ENCODE measurements around the gene ADK. TPM values are rescaled to one million over a fixed set of nuclear protein-coding genes. Genes with fewer than 3 reads are reported as not detected.

Gene ADK
- total and polyA plus RNA-seq, 2 experiments from 2014 or later, result 39.9 to 53.0 TPM

DNA sequence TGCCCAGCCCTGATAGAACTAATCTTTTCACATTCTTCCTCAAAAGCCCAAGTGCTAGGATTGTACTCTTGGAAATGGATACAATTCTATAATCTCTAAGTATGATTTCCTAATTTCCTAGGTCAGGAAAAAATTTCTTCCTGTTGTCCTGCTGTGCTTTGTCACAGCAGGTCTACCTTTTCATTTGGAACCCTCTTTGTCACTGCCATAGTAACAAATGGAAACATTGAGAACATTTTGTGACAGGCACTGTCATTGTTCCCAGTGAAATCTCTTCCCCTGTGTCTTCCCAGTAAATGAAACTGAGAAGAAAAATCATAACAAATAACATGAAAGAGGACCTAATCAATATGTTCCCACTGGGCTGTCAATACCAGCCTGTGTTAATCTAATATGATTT, 524.5 kb downstream of the ADK start:
- H3K4me2 ChIP-seq, result no peak overlapping the region
- no peaks in the 10 kb centered on the region for H3F3A ChIP-seq (replicated peaks; ENCODE audit: low read depth)
- Mint-ChIP-seq H3K4me3 (no peak overlapping the region), H3K4me1 (no peaks in the 10 kb centered on the region; the same call in 2 of the 3 replicates), H3K9me3 (peaks cover 16% of the 10 kb centered on the region), H3K27me3 (ENCODE audit: insufficient read depth, low read depth, poor library complexity) (peaks cover 4% of the 10 kb centered on the region), H3K36me3 (ENCODE audit: low read depth) (peaks cover 26% of the 10 kb centered on the region), H3K27ac (no peak overlapping the region)
- TF ChIP-seq STAT1 (IDR thresholded peaks at IDR 0.05; ENCODE audit: unreplicated experiment), result no peak
- TF ChIP-seq, protein P1, sequence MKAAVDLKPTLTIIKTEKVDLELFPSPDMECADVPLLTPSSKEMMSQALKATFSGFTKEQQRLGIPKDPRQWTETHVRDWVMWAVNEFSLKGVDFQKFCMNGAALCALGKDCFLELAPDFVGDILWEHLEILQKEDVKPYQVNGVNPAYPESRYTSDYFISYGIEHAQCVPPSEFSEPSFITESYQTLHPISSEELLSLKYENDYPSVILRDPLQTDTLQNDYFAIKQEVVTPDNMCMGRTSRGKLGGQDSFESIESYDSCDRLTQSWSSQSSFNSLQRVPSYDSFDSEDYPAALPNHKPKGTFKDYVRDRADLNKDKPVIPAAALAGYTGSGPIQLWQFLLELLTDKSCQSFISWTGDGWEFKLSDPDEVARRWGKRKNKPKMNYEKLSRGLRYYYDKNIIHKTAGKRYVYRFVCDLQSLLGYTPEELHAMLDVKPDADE (IDR thresholded peaks at IDR 0.05), result no peak
- TF ChIP-seq, protein P2, sequence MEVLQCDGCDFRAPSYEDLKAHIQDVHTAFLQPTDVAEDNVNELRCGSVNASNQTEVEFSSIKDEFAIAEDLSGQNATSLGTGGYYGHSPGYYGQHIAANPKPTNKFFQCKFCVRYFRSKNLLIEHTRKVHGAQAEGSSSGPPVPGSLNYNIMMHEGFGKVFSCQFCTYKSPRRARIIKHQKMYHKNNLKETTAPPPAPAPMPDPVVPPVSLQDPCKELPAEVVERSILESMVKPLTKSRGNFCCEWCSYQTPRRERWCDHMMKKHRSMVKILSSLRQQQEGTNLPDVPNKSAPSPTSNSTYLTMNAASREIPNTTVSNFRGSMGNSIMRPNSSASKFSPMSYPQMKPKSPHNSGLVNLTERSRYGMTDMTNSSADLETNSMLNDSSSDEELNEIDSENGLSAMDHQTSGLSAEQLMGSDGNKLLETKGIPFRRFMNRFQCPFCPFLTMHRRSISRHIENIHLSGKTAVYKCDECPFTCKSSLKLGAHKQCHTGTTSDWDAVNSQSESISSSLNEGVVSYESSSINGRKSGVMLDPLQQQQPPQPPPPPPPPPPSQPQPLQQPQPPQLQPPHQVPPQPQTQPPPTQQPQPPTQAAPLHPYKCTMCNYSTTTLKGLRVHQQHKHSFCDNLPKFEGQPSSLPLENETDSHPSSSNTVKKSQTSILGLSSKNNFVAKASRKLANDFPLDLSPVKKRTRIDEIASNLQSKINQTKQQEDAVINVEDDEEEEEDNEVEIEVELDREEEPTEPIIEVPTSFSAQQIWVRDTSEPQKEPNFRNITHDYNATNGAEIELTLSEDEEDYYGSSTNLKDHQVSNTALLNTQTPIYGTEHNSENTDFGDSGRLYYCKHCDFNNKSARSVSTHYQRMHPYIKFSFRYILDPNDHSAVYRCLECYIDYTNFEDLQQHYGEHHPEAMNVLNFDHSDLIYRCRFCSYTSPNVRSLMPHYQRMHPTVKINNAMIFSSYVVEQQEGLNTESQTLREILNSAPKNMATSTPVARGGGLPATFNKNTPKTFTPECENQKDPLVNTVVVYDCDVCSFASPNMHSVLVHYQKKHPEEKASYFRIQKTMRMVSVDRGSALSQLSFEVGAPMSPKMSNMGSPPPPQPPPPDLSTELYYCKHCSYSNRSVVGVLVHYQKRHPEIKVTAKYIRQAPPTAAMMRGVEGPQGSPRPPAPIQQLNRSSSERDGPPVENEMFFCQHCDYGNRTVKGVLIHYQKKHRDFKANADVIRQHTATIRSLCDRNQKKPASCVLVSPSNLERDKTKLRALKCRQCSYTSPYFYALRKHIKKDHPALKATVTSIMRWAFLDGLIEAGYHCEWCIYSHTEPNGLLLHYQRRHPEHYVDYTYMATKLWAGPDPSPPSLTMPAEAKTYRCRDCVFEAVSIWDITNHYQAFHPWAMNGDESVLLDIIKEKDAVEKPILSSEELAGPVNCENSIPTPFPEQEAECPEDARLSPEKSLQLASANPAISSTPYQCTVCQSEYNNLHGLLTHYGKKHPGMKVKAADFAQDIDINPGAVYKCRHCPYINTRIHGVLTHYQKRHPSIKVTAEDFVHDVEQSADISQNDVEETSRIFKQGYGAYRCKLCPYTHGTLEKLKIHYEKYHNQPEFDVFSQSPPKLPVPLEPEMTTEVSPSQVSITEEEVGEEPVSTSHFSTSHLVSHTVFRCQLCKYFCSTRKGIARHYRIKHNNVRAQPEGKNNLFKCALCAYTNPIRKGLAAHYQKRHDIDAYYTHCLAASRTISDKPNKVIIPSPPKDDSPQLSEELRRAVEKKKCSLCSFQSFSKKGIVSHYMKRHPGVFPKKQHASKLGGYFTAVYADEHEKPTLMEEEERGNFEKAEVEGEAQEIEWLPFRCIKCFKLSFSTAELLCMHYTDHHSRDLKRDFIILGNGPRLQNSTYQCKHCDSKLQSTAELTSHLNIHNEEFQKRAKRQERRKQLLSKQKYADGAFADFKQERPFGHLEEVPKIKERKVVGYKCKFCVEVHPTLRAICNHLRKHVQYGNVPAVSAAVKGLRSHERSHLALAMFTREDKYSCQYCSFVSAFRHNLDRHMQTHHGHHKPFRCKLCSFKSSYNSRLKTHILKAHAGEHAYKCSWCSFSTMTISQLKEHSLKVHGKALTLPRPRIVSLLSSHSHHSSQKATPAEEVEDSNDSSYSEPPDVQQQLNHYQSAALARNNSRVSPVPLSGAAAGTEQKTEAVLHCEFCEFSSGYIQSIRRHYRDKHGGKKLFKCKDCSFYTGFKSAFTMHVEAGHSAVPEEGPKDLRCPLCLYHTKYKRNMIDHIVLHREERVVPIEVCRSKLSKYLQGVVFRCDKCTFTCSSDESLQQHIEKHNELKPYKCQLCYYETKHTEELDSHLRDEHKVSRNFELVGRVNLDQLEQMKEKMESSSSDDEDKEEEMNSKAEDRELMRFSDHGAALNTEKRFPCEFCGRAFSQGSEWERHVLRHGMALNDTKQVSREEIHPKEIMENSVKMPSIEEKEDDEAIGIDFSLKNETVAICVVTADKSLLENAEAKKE (CRISPR knock-in tag; IDR thresholded peaks at IDR 0.05), result no peak
- H3K27me3 ChIP-seq (ENCODE audit: insufficient read depth), result no peaks in the 10 kb centered on the region
- no peak overlapping the region for H2AFZ ChIP-seq
- no peaks in the 10 kb centered on the region for H4K20me1 ChIP-seq (replicated peaks; ENCODE audit: insufficient read depth)
- no peak overlapping the region for H3K27ac ChIP-seq (ENCODE audit: low read depth)
- ATAC-seq (no peak), DNase-seq (ENCODE audit: low spot score) (no peak)
- no peaks in the 10 kb centered on the region; the same call in 1 of the 2 replicates for H3K36me3 ChIP-seq (ENCODE audit: insufficient read depth)
- no peaks in the 10 kb centered on the region for H3K4me1 ChIP-seq (ENCODE audit: insufficient read depth)
- no peak overlapping the region for H3K4me3 ChIP-seq
- H3K79me2 ChIP-seq (replicated peaks; ENCODE audit: insufficient read depth), result no peaks in the 10 kb centered on the region
- no peaks in the 10 kb centered on the region for H3K9me2 ChIP-seq (ENCODE audit: insufficient read depth)

DNA sequence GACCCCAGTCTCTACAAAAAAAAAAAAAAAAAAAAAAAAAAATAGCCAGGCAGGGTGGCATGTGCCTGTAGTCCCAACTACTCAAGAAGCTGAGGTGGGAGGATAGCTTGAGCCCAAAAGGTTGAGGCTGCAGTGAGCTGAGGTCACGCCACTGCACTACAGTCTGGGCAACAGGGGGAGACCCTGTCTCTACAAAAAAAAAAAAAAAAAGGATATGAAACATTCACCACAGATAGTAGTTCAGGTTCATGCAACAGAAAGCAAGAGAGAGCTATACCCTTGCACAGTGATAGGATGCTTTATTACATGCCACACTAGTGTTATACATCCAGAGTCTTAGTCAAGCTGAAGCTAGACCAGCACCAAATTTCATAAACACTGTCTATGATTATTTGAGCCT, 526.9 kb downstream of the ADK start:
- Mint-ChIP-seq H3K27ac (no peak overlapping the region), H3K27me3 (ENCODE audit: insufficient read depth, low read depth, poor library complexity) (peaks cover 6% of the 10 kb centered on the region), H3K4me1 (no peaks in the 10 kb centered on the region; the same call in 2 of the 3 replicates), H3K4me3 (no peak overlapping the region), H3K36me3 (ENCODE audit: low read depth) (peaks cover 24% of the 10 kb centered on the region), H3K9me3 (peaks cover 15% of the 10 kb centered on the region)
- H3K27ac ChIP-seq (ENCODE audit: low read depth), result no peak overlapping the region
- ATAC-seq (no peak), DNase-seq (ENCODE audit: low spot score) (no peak)
- no peaks in the 10 kb centered on the region for H3F3A ChIP-seq (replicated peaks; ENCODE audit: low read depth)
- H3K36me3 ChIP-seq (ENCODE audit: insufficient read depth), result no peaks in the 10 kb centered on the region; the same call in 1 of the 2 replicates
- no peaks in the 10 kb centered on the region for H4K20me1 ChIP-seq (replicated peaks; ENCODE audit: insufficient read depth)
- H3K4me2 ChIP-seq, result no peak overlapping the region
- no peak overlapping the region for H2AFZ ChIP-seq
- H3K9me2 ChIP-seq (ENCODE audit: insufficient read depth), result no peaks in the 10 kb centered on the region
- H3K4me3 ChIP-seq, result no peak overlapping the region
- H3K4me1 ChIP-seq (ENCODE audit: insufficient read depth), result no peaks in the 10 kb centered on the region
- no peaks in the 10 kb centered on the region for H3K27me3 ChIP-seq (ENCODE audit: insufficient read depth)
- H3K79me2 ChIP-seq (replicated peaks; ENCODE audit: insufficient read depth), result no peaks in the 10 kb centered on the region
- TF ChIP-seq ZNF114 (CRISPR knock-in tag; IDR thresholded peaks at IDR 0.05) (no peak), POLR2AphosphoS5 (IDR thresholded peaks at IDR 0.05; ENCODE audit: low read depth) (no peak), EZH2 (IDR thresholded peaks at IDR 0.05; ENCODE audit: low read depth, unreplicated experiment) (no peak), NANOG (IDR thresholded peaks at IDR 0.05; ENCODE audit: borderline replicate concordance) (no peak)
- TF ChIP-seq, protein P1 (IDR thresholded peaks at IDR 0.05), result no peak
